Nephron progenitor cell (in vitro differentiated cells): ENCODE results near the gene CD96.
A peak's percentile ranks its signal among the peaks of the same experiment; 100 is the strongest.

Experiments used
- DNase-seq: peaks from one replicate; pipeline ENCODE4 v3.0.0; 2021
- H3K27ac Mint-ChIP-seq: 2 replicates; pipeline ENCODE4 v1.8.0; 2021; ENCODE audit warnings: mild to moderate bottlenecking, moderate library complexity, mixed read lengths
- H3K27me3 Mint-ChIP-seq: 2 replicates; pipeline ENCODE4 v1.8.0; 2021; ENCODE audit warnings: mild to moderate bottlenecking, low read depth, mixed read lengths; ENCODE audit not compliant: poor library complexity
- H3K36me3 Mint-ChIP-seq: 2 replicates; pipeline ENCODE4 v1.8.0; 2021; ENCODE audit warnings: low read depth, mixed read lengths
- H3K4me1 Mint-ChIP-seq: 2 replicates; pipeline ENCODE4 v1.8.0; 2021; ENCODE audit warnings: mixed read lengths
- H3K4me3 Mint-ChIP-seq: 2 replicates; pipeline ENCODE4 v1.8.0; 2021; ENCODE audit warnings: mild to moderate bottlenecking, moderate library complexity, mixed read lengths
- H3K9me3 Mint-ChIP-seq: 2 replicates; pipeline ENCODE4 v1.8.0; 2021; ENCODE audit warnings: mild to moderate bottlenecking, moderate library complexity, mixed read lengths
- CTCF ChIP-seq: fragments of 200-600 bp; sonication (generic); IDR thresholded peaks from 2 replicates; pipeline ENCODE4 v1.5.0; 2021; ENCODE audit warnings: antibody characterized with exemption

CD96 gene

GRCh38 chr3:111688190-111688800 lies 146.3 kb downstream of the CD96 start:
- H3K36me3 Mint-ChIP-seq, result peaks cover 4% of the 10 kb centered on the region
- H3K4me1 Mint-ChIP-seq, result peaks cover 41% of the 10 kb centered on the region
- H3K9me3 Mint-ChIP-seq, result peaks cover 5% of the 10 kb centered on the region
- H3K4me3 Mint-ChIP-seq, result no peak overlapping the region
- TF ChIP-seq CTCF, result no peak
- no peak overlapping the region for H3K27ac Mint-ChIP-seq
- DNase-seq, result no peak
- no peaks in the 10 kb centered on the region for H3K27me3 Mint-ChIP-seq

- DNase-seq, result no peak
- H3K27me3 Mint-ChIP-seq, result no peaks in the 10 kb centered on the region
- no peak overlapping the region for H3K4me3 Mint-ChIP-seq
- no peak overlapping the region for H3K27ac Mint-ChIP-seq
- H3K9me3 Mint-ChIP-seq, result no peaks in the 10 kb centered on the region
- TF ChIP-seq CTCF, result no peak
- H3K4me1 Mint-ChIP-seq, result peaks cover 35% of the 10 kb centered on the region
- no peaks in the 10 kb centered on the region for H3K36me3 Mint-ChIP-seq
These were observed 148.2 kb downstream of the CD96 start for GRCh38 chr3:111690242-111690641.

- Mint-ChIP-seq H3K9me3 (no peaks in the 10 kb centered on the region), H3K27ac (no peak overlapping the region), H3K4me1 (peaks cover 35% of the 10 kb centered on the region), H3K4me3 (no peak overlapping the region), H3K36me3 (no peaks in the 10 kb centered on the region), H3K27me3 (no peaks in the 10 kb centered on the region)
- TF ChIP-seq CTCF, result peak; percentile 49
- DNase-seq, result no peak
These were observed 149.4 kb downstream of the CD96 start for GRCh38 chr3:111691293-111691909.

- Mint-ChIP-seq H3K4me3 (no peak overlapping the region), H3K36me3 (no peaks in the 10 kb centered on the region), H3K9me3 (no peaks in the 10 kb centered on the region), H3K27me3 (no peaks in the 10 kb centered on the region), H3K4me1 (peaks cover 34% of the 10 kb centered on the region), H3K27ac (no peak overlapping the region)
- DNase-seq, result no peak
- no peak for TF ChIP-seq CTCF
These were observed 150.9 kb downstream of the CD96 start for GRCh38 chr3:111692593-111693552.

- H3K27me3 Mint-ChIP-seq, result no peaks in the 10 kb centered on the region
- DNase-seq, result no peak
- no peaks in the 10 kb centered on the region for H3K9me3 Mint-ChIP-seq
- H3K27ac Mint-ChIP-seq, result no peak overlapping the region
- H3K36me3 Mint-ChIP-seq, result no peaks in the 10 kb centered on the region
- no peak for TF ChIP-seq CTCF
- no peak overlapping the region for H3K4me3 Mint-ChIP-seq
- H3K4me1 Mint-ChIP-seq, result peaks cover 22% of the 10 kb centered on the region
These were observed 152.5 kb downstream of the CD96 start for GRCh38 chr3:111694471-111694870.
